DOHH2 (cell line): ENCODE measurements around the gene NT5DC1.

Experiments used
- H3F3A ChIP-seq: fragments of 200-600 bp; sonication (generic), shearing (Covaris generic); 2 replicates; pipeline ENCODE4 v1.6.0; 2016; ENCODE audit warnings: antibody characterized with exemption, mild to moderate bottlenecking; ENCODE audit not compliant: control insufficient read depth, insufficient read depth
- H3K27ac ChIP-seq: fragments of 200-600 bp; sonication (generic); 2 replicates; pipeline ENCODE4 v1.5.1; 2014; ENCODE audit warnings: low read depth, mild to moderate bottlenecking, low read length, moderate library complexity
- H3K27me3 ChIP-seq: fragments of 200-600 bp; sonication (generic); 2 replicates; pipeline ENCODE4 v1.6.1; 2014; ENCODE audit warnings: mild to moderate bottlenecking, low read length, mixed read lengths; ENCODE audit not compliant: control insufficient read depth
- H3K36me3 ChIP-seq: fragments of 200-600 bp; sonication (generic); 2 replicates; pipeline ENCODE4 v1.6.1; 2014; ENCODE audit warnings: mild to moderate bottlenecking, low read length, moderate library complexity, mixed read lengths; ENCODE audit not compliant: control insufficient read depth
- H3K4me1 ChIP-seq: fragments of 200-600 bp; sonication (generic); 2 replicates; pipeline ENCODE4 v1.6.1; 2014; ENCODE audit warnings: mild to moderate bottlenecking, low read length, mixed read lengths; ENCODE audit not compliant: control insufficient read depth
- H3K4me2 ChIP-seq: fragments of 200-600 bp; sonication (generic); 2 replicates; pipeline ENCODE4 v1.6.0; 2014; ENCODE audit warnings: mild to moderate bottlenecking, low read length, moderate library complexity
- H3K4me3 ChIP-seq: fragments of 200-600 bp; sonication (generic); 2 replicates; pipeline ENCODE4 v1.5.1; 2014; ENCODE audit warnings: mild to moderate bottlenecking, low read length, mixed read lengths
- H3K79me2 ChIP-seq: fragments of 200-600 bp; sonication (generic); 2 replicates; pipeline ENCODE4 v1.6.1; 2014; ENCODE audit warnings: mild to moderate bottlenecking, low read length, mixed read lengths; ENCODE audit not compliant: control insufficient read depth
- H3K9me2 ChIP-seq: fragments of 200-600 bp; sonication (generic); replicated peaks from 2 replicates; pipeline ENCODE4 v1.6.1; 2014; ENCODE audit warnings: mild to moderate bottlenecking, low read length, mixed read lengths; ENCODE audit not compliant: control insufficient read depth
- H3K9me3 ChIP-seq: fragments of 200-600 bp; sonication (generic); 2 replicates; pipeline ENCODE4 v1.6.1; 2014; ENCODE audit warnings: antibody characterized with exemption, low read length, mixed read lengths; ENCODE audit not compliant: control insufficient read depth, insufficient read depth
- H4K20me1 ChIP-seq: fragments of 200-600 bp; sonication (generic); 2 replicates; pipeline ENCODE4 v1.6.0; 2014; ENCODE audit warnings: low read depth, mild to moderate bottlenecking, antibody characterized with exemption, low read length, moderate library complexity; ENCODE audit not compliant: control insufficient read depth, insufficient read depth
- CTCF ChIP-seq: fragments of 200-600 bp; sonication (generic); IDR thresholded peaks from one replicate; pipeline ENCODE4 v1.5.1; 2014; ENCODE audit warnings: antibody characterized with exemption, mild to moderate bottlenecking, low read depth, low read length; ENCODE audit not compliant: poor library complexity, severe bottlenecking
- EZH2phosphoT487 ChIP-seq: fragments of 200-600 bp; sonication (generic); IDR thresholded peaks from 2 replicates; pipeline ENCODE4 v1.6.1; 2017; ENCODE audit warnings: borderline replicate concordance, mild to moderate bottlenecking, antibody characterized with exemption, low read length, moderate library complexity, mixed read lengths

Gene NT5DC1

DNA sequence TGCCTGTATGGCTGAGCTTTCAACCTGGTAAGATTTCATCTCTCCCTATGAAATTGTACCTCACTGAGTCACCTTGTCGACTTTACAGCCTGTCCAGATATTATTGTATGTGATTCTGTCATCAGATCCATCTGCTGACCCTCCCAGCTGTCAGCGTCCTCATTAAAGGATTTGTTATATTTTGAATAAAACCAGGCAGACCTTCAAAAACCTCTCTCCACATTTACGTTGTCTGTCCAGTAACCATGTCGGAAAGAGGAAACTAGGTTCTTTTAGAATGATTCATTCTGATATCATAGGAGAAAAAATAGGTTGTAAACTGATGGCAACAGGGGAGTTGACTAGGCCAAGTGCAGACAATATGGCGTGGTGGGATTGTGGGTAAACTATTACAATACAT lies 114.8 kb downstream of the NT5DC1 start:
- H3K36me3 ChIP-seq, result no peaks in the 10 kb centered on the region
- H3K27ac ChIP-seq, result no peak overlapping the region
- no peaks in the 10 kb centered on the region for H3K4me1 ChIP-seq
- H3K9me3 ChIP-seq, result no peaks in the 10 kb centered on the region
- no peaks in the 10 kb centered on the region for H3K9me2 ChIP-seq
- H3K27me3 ChIP-seq, result no peaks in the 10 kb centered on the region
- H3K4me2 ChIP-seq, result no peak overlapping the region
- H3F3A ChIP-seq, result no peaks in the 10 kb centered on the region; the same call in 1 of the 2 replicates
- TF ChIP-seq EZH2phosphoT487 (no peak), CTCF (no peak)
- H4K20me1 ChIP-seq, result no peaks in the 10 kb centered on the region
- H3K4me3 ChIP-seq, result no peak overlapping the region
- no peaks in the 10 kb centered on the region for H3K79me2 ChIP-seq

GRCh38 chr6:116217069-116217468 lies 116.4 kb downstream of the NT5DC1 start:
- H3K9me2 ChIP-seq, result no peaks in the 10 kb centered on the region
- no peak for TF ChIP-seq EZH2phosphoT487
- TF ChIP-seq CTCF, result peak; percentile 61
- H4K20me1 ChIP-seq, result no peaks in the 10 kb centered on the region
- H3K4me2 ChIP-seq, result no peak overlapping the region
- H3K27me3 ChIP-seq, result no peaks in the 10 kb centered on the region
- H3K4me3 ChIP-seq, result no peak overlapping the region
- no peaks in the 10 kb centered on the region; the same call in 1 of the 2 replicates for H3F3A ChIP-seq
- no peaks in the 10 kb centered on the region for H3K9me3 ChIP-seq
- H3K4me1 ChIP-seq, result no peaks in the 10 kb centered on the region
- H3K79me2 ChIP-seq, result no peaks in the 10 kb centered on the region
- H3K36me3 ChIP-seq, result no peaks in the 10 kb centered on the region
- no peak overlapping the region for H3K27ac ChIP-seq

- H3K4me3 ChIP-seq, result no peak overlapping the region
- no peaks in the 10 kb centered on the region for H3K27me3 ChIP-seq
- no peak overlapping the region for H3K4me2 ChIP-seq
- no peaks in the 10 kb centered on the region for H3K4me1 ChIP-seq
- no peaks in the 10 kb centered on the region for H3K9me2 ChIP-seq
- H4K20me1 ChIP-seq, result no peaks in the 10 kb centered on the region
- peak; percentile 56 for TF ChIP-seq CTCF
- TF ChIP-seq EZH2phosphoT487, result no peak
- no peak overlapping the region for H3K27ac ChIP-seq
- H3K36me3 ChIP-seq, result no peaks in the 10 kb centered on the region
- no peaks in the 10 kb centered on the region; the same call in 1 of the 2 replicates for H3F3A ChIP-seq
- H3K79me2 ChIP-seq, result no peaks in the 10 kb centered on the region
- no peaks in the 10 kb centered on the region for H3K9me3 ChIP-seq
Measured at GRCh38 chr6:116218172-116218633, 117.5 kb downstream of the NT5DC1 start.
